Central memory CD4-positive, alpha-beta T cell (primary cell): Measurements from ENCODE around the gene SLITRK6.
"Not testable (repeated sequence)": the region's sequence is repeated elsewhere in the genome, so short reads cannot be mapped to it uniquely, and the experiment has no call there.

Experiments used
- DNase-seq: peaks from one replicate; pipeline ENCODE4 v3.0.0; 2022
- total RNA-seq, 3 experiments: gene quantifications; one replicate each; lab custom pipeline; 2026; lab: John Stamatoyannopoulos, UW

The SLITRK6 gene
- 0 reads per million in 3 experiments for total RNA-seq

GRCh38 chr13:85799097-85799582, at the start of gene SLITRK6:
TSS of gene SLITRK6 (minus strand) at chr13:85799419. CDS start at chr13:85796508, 2,911 bp downstream.
- no peak for DNase-seq

GRCh38 chr13:85847012-85847411, 47.8 kb upstream of the SLITRK6 start:
- no peak for DNase-seq

- no peak for DNase-seq
Observed at GRCh38 chr13:85841427-85841826, 42.2 kb upstream of the SLITRK6 start.

GRCh38 chr13:85833921-85834320, 34.7 kb upstream of the SLITRK6 start:
- DNase-seq: no peak

GRCh38 chr13:85828094-85828684, 29.0 kb upstream of the SLITRK6 start:
- DNase-seq: no peak

- DNase-seq: no peak
Observed at GRCh38 chr13:85825454-85825853, 26.2 kb upstream of the SLITRK6 start.

- DNase-seq: no peak
Observed at GRCh38 chr13:85823832-85824231, 24.6 kb upstream of the SLITRK6 start.

- no peak for DNase-seq
Observed at GRCh38 chr13:85819513-85819912, 20.3 kb upstream of the SLITRK6 start.

GRCh38 chr13:85816413-85816812, 17.2 kb upstream of the SLITRK6 start:
- no peak for DNase-seq

- DNase-seq: no peak
Observed at GRCh38 chr13:85812282-85812681, 13.1 kb upstream of the SLITRK6 start.

- DNase-seq: no peak
Observed at GRCh38 chr13:85808811-85809210, 9.6 kb upstream of the SLITRK6 start.

- DNase-seq: peak; percentile 2
Observed at GRCh38 chr13:85806553-85807175, 7.4 kb upstream of the SLITRK6 start.

GRCh38 chr13:85798556-85798955, 663 bp downstream of the SLITRK6 start:
- no peak for DNase-seq

- no peak for DNase-seq
Observed at GRCh38 chr13:85797311-85797710, 1.9 kb downstream of the SLITRK6 start.

- DNase-seq: no peak
Observed at GRCh38 chr13:85785205-85785604, 14.0 kb downstream of the SLITRK6 start.

GRCh38 chr13:85772367-85772766, 26.9 kb downstream of the SLITRK6 start:
- no peak for DNase-seq

- no peak for DNase-seq
Observed at GRCh38 chr13:85771856-85772255, 27.4 kb downstream of the SLITRK6 start.

GRCh38 chr13:85768946-85769345, 30.3 kb downstream of the SLITRK6 start:
- DNase-seq: no peak

GRCh38 chr13:85755123-85755522, 44.1 kb downstream of the SLITRK6 start:
- no peak for DNase-seq

- DNase-seq: not testable (repeated sequence)
Observed at GRCh38 chr13:85743201-85743770, 55.9 kb downstream of the SLITRK6 start.
